Stimulated activated memory B cell treated with anti-CD40 and anti-IgM and Interleukin-4, amounts not matched to agents 10 μg/mL and 1 μg/mL and 100 μg/mL, for 72 hours (primary cell): ENCODE measurements around the gene TMEM59L.

ENCODE experiments used
- ATAC-seq: fragments of 150-1000 bp; cut with Tn5 transposase; 2 replicates; pipeline ENCODE4 v1.10.0; 2021
- H3K27ac Mint-ChIP-seq: one replicate; pipeline ENCODE4 v1.8.0; 2022; ENCODE audit warnings: mild to moderate bottlenecking, mixed read lengths
- H3K27me3 Mint-ChIP-seq: one replicate; pipeline ENCODE4 v1.8.0; 2022; ENCODE audit warnings: mixed read lengths
- H3K36me3 Mint-ChIP-seq: one replicate; pipeline ENCODE4 v1.8.0; 2022; ENCODE audit warnings: mixed read lengths
- H3K4me1 Mint-ChIP-seq: one replicate; pipeline ENCODE4 v1.8.0; 2022; ENCODE audit warnings: mixed read lengths
- H3K4me3 Mint-ChIP-seq: one replicate; pipeline ENCODE4 v1.8.0; 2022; ENCODE audit warnings: mild to moderate bottlenecking, moderate library complexity, mixed read lengths
- H3K9me3 Mint-ChIP-seq: one replicate; pipeline ENCODE4 v1.8.0; 2022; ENCODE audit warnings: mixed read lengths

Gene TMEM59L

GRCh38 chr19:18612772-18613588 lies at the start of gene TMEM59L:
Gene TMEM59L, plus strand, starts transcription at chr19:18612870. Its CDS starts 89 bp downstream, at chr19:18612959.
- peak within 1 kb of the TSS; percentile 60 for H3K4me3 Mint-ChIP-seq
- peaks cover 30% of the 10 kb centered on the region for H3K4me1 Mint-ChIP-seq
- no peaks in the 10 kb centered on the region for H3K9me3 Mint-ChIP-seq
- peaks cover 100% of the 10 kb centered on the region for H3K27me3 Mint-ChIP-seq
- H3K27ac Mint-ChIP-seq: no peak within 1 kb of the TSS
- no peaks in the 10 kb centered on the region for H3K36me3 Mint-ChIP-seq
- ATAC-seq: peak; percentile 47

- no peaks in the 10 kb centered on the region for H3K27me3 Mint-ChIP-seq
- no peak overlapping the region for H3K4me3 Mint-ChIP-seq
- H3K36me3 Mint-ChIP-seq: peaks cover 56% of the 10 kb centered on the region
- no peak overlapping the region for H3K27ac Mint-ChIP-seq
- ATAC-seq: no peak
- H3K9me3 Mint-ChIP-seq: no peaks in the 10 kb centered on the region
- peaks cover under 1% of the 10 kb centered on the region for H3K4me1 Mint-ChIP-seq
Observed at GRCh38 chr19:18566953-18567352, 45.7 kb upstream of the TMEM59L start.

- H3K36me3 Mint-ChIP-seq: peaks cover 58% of the 10 kb centered on the region
- H3K27me3 Mint-ChIP-seq: no peaks in the 10 kb centered on the region
- no peak overlapping the region for H3K27ac Mint-ChIP-seq
Observed at GRCh38 chr19:18568367-18568766, 44.3 kb upstream of the TMEM59L start.

GRCh38 chr19:18571564-18572344 lies 40.9 kb upstream of the TMEM59L start, which contains the start of gene UBA52:
Gene UBA52, plus strand, starts transcription at chr19:18571857. Its CDS starts 1,444 bp downstream, at chr19:18573301.
- H3K36me3 Mint-ChIP-seq: peaks cover 66% of the 10 kb centered on the region
- peak; percentile 99 for ATAC-seq
- H3K27me3 Mint-ChIP-seq: no peaks in the 10 kb centered on the region
- peaks cover 26% of the 10 kb centered on the region for H3K4me1 Mint-ChIP-seq
- peak within 1 kb of the TSS; percentile 93 for H3K27ac Mint-ChIP-seq
- no peaks in the 10 kb centered on the region for H3K9me3 Mint-ChIP-seq
- H3K4me3 Mint-ChIP-seq: peak within 1 kb of the TSS; percentile 91

More at GRCh38 chr19:18568367-18568766, 44.3 kb upstream of the TMEM59L start:
- Mint-ChIP-seq H3K9me3 (no peaks in the 10 kb centered on the region), H3K4me3 (no peak overlapping the region), H3K4me1 (peaks cover 12% of the 10 kb centered on the region)
- no peak for ATAC-seq

- peaks cover 60% of the 10 kb centered on the region for H3K36me3 Mint-ChIP-seq
- no peak overlapping the region for H3K27ac Mint-ChIP-seq
- no peaks in the 10 kb centered on the region for H3K27me3 Mint-ChIP-seq
- H3K9me3 Mint-ChIP-seq: no peaks in the 10 kb centered on the region
- no peak overlapping the region for H3K4me3 Mint-ChIP-seq
- H3K4me1 Mint-ChIP-seq: peaks cover 26% of the 10 kb centered on the region
- ATAC-seq: no peak
Observed at GRCh38 chr19:18574691-18575291, 37.9 kb upstream of the TMEM59L start.

GRCh38 chr19:18576383-18576782 lies 36.3 kb upstream of the TMEM59L start:
- no peak overlapping the region for H3K4me3 Mint-ChIP-seq
- no peaks in the 10 kb centered on the region for H3K27me3 Mint-ChIP-seq
- no peak overlapping the region for H3K27ac Mint-ChIP-seq
- no peak for ATAC-seq
- H3K9me3 Mint-ChIP-seq: no peaks in the 10 kb centered on the region
- peaks cover 26% of the 10 kb centered on the region for H3K4me1 Mint-ChIP-seq
- peaks cover 60% of the 10 kb centered on the region for H3K36me3 Mint-ChIP-seq

- no peak for ATAC-seq
- Mint-ChIP-seq H3K9me3 (no peaks in the 10 kb centered on the region), H3K4me1 (peaks cover 23% of the 10 kb centered on the region), H3K27me3 (no peaks in the 10 kb centered on the region), H3K27ac (no peak overlapping the region), H3K36me3 (peaks cover 57% of the 10 kb centered on the region), H3K4me3 (no peak overlapping the region)
Observed at GRCh38 chr19:18577365-18577914, 35.2 kb upstream of the TMEM59L start.

- no peaks in the 10 kb centered on the region for H3K9me3 Mint-ChIP-seq
- H3K4me1 Mint-ChIP-seq: peaks cover 3% of the 10 kb centered on the region
- no peak for ATAC-seq
- H3K27me3 Mint-ChIP-seq: no peaks in the 10 kb centered on the region
- H3K27ac Mint-ChIP-seq: no peak overlapping the region
- no peak overlapping the region for H3K4me3 Mint-ChIP-seq
- H3K36me3 Mint-ChIP-seq: peaks cover 31% of the 10 kb centered on the region
Observed at GRCh38 chr19:18580311-18580710, 32.4 kb upstream of the TMEM59L start.

- Mint-ChIP-seq H3K36me3 (peaks cover under 1% of the 10 kb centered on the region), H3K4me3 (no peak overlapping the region), H3K9me3 (no peaks in the 10 kb centered on the region), H3K4me1 (peaks cover 46% of the 10 kb centered on the region), H3K27ac (peak overlapping the region; percentile 55), H3K27me3 (no peaks in the 10 kb centered on the region)
- ATAC-seq: no peak
Observed at GRCh38 chr19:18586306-18586705, 26.4 kb upstream of the TMEM59L start.

- Mint-ChIP-seq H3K27ac (peak overlapping the region; percentile 92), H3K4me1 (peaks cover 46% of the 10 kb centered on the region), H3K27me3 (no peaks in the 10 kb centered on the region), H3K4me3 (peak overlapping the region; percentile 86), H3K9me3 (no peaks in the 10 kb centered on the region), H3K36me3 (peaks cover 6% of the 10 kb centered on the region)
- no peak for ATAC-seq
Observed at GRCh38 chr19:18587561-18587960, 25.1 kb upstream of the TMEM59L start.

- Mint-ChIP-seq H3K27me3 (no peaks in the 10 kb centered on the region), H3K36me3 (peaks cover 6% of the 10 kb centered on the region), H3K4me3 (peak overlapping the region; percentile 86), H3K9me3 (no peaks in the 10 kb centered on the region), H3K4me1 (peaks cover 46% of the 10 kb centered on the region), H3K27ac (peak overlapping the region; percentile 92)
- ATAC-seq: no peak
Observed at GRCh38 chr19:18587962-18588610, 24.6 kb upstream of the TMEM59L start.

GRCh38 chr19:18588611-18589379 lies 23.9 kb upstream of the TMEM59L start, which contains the start of gene REX1BD:
Gene REX1BD, plus strand, starts transcription at chr19:18588798. Its CDS starts 4 bp downstream, at chr19:18588802.
- peaks cover 6% of the 10 kb centered on the region for H3K36me3 Mint-ChIP-seq
- H3K27me3 Mint-ChIP-seq: no peaks in the 10 kb centered on the region
- no peaks in the 10 kb centered on the region for H3K9me3 Mint-ChIP-seq
- H3K27ac Mint-ChIP-seq: peak within 1 kb of the TSS; percentile 92
- H3K4me1 Mint-ChIP-seq: peaks cover 53% of the 10 kb centered on the region
- ATAC-seq: peak; percentile 95
- peak within 1 kb of the TSS; percentile 86 for H3K4me3 Mint-ChIP-seq

GRCh38 chr19:18589380-18590272 lies 23.0 kb upstream of the TMEM59L start:
- Mint-ChIP-seq H3K36me3 (peaks cover 6% of the 10 kb centered on the region), H3K27ac (peak overlapping the region; percentile 92), H3K9me3 (no peaks in the 10 kb centered on the region), H3K27me3 (no peaks in the 10 kb centered on the region), H3K4me3 (peak overlapping the region; percentile 86), H3K4me1 (peaks cover 57% of the 10 kb centered on the region)
- ATAC-seq: peak; percentile 64
